GM12878 (cell line): ENCODE measurements around the gene CLDN17. TPM values are rescaled to one million over a fixed set of nuclear protein-coding genes. Genes with fewer than 3 reads are reported as not detected.

Experiments
- ATAC-seq: fragments of 200-7000 bp; cut with Tn5 transposase; 3 replicates; pipeline ENCODE4 v1.9.1; 2020; ENCODE audit warnings: mild to moderate bottlenecking, moderate library complexity
- BruUV-seq: library from RNA; stranded (reverse); fragments of 400-500 nt; replicated peaks from 2 replicates; lab custom pipeline; 2021; lab: Mats Ljungman, UMichigan
- CTCF ChIA-PET: fragments of 300-600 bp; sonication (Branson Sonifier 250); formaldehyde crosslinking; extraction: SDS; loops from one replicate; lab custom pipeline; 2021; ENCODE audit warnings: inconsistent platforms; lab: Yijun Ruan, JAX
- POLR2A ChIA-PET: fragments of 350-600 bp; formaldehyde crosslinking; extraction: SDS; loops from one replicate; lab custom pipeline; 2021; ENCODE audit warnings: inconsistent platforms; lab: Charles Lee
- RAD21 ChIA-PET: fragments of 300-600 bp; sonication (Branson Sonifier 250); formaldehyde crosslinking; loops from one replicate; lab custom pipeline; 2023; ENCODE audit warnings: antibody characterized with exemption; ENCODE audit not compliant: unreplicated experiment; lab: Charles Lee
- SMC1A ChIA-PET: fragments of 300-600 bp; sonication (Branson Sonifier 250); formaldehyde crosslinking; loops from one replicate; lab custom pipeline; 2023; ENCODE audit not compliant: unreplicated experiment, uncharacterized antibody; lab: Charles Lee
- DNase-seq: peaks from one replicate; pipeline ENCODE4 v3.0.0-alpha.2; 2011; ENCODE audit warnings: low read depth, low spot score
- FAIRE-seq: peaks from 3 replicates; lab custom pipeline; 2011; peaks lifted over from hg19 to GRCh38; lab: Jason Lieb, UNC
- H2AFZ ChIP-seq: 2 replicates; pipeline ENCODE4 v1.6.0; 2011; ENCODE audit warnings: low read depth, low read length, control low read depth; ENCODE audit not compliant: control insufficient read depth
- H3K27ac ChIP-seq: 2 replicates; pipeline ENCODE4 v1.5.1; 2011; ENCODE audit warnings: control low read depth; ENCODE audit not compliant: control insufficient read depth, insufficient read depth
- H3K27me3 ChIP-seq, 2 experiments: replicated peaks in 1 of 2; 2 replicates each; pipeline versions ENCODE4 v1.6.0 to v1.6.1; 2011; ENCODE audit warnings: low read length in 1 of 2; ENCODE audit not compliant: control insufficient read depth in 2 of 2, insufficient read depth in 2 of 2
- H3K36me3 ChIP-seq, 2 experiments: 2 replicates each; pipeline ENCODE4 v1.5.1; 2011; ENCODE audit warnings: low read length in 1 of 2; ENCODE audit not compliant: control insufficient read depth in 2 of 2, insufficient read depth in 2 of 2
- H3K4me1 ChIP-seq: 2 replicates; pipeline ENCODE4 v1.6.1; 2011; ENCODE audit warnings: mild to moderate bottlenecking, low read length, moderate library complexity, mixed read lengths; ENCODE audit not compliant: control insufficient read depth, insufficient read depth
- H3K4me2 ChIP-seq: 2 replicates; pipeline ENCODE4 v1.6.0; 2011; ENCODE audit warnings: control low read depth; ENCODE audit not compliant: control insufficient read depth, insufficient read depth
- H3K4me3 ChIP-seq: fragments of 200-600 bp; sonication (generic); 2 replicates; pipeline ENCODE4 v1.5.1; 2016
- H3K79me2 ChIP-seq: 2 replicates; pipeline ENCODE4 v1.6.0; 2011; ENCODE audit warnings: low read length; ENCODE audit not compliant: control insufficient read depth, insufficient read depth
- H3K9ac ChIP-seq: 2 replicates; pipeline ENCODE4 v1.8.0; 2011; ENCODE audit warnings: low read length, control low read depth, mixed read lengths; ENCODE audit not compliant: control insufficient read depth, insufficient read depth
- H3K9me3 ChIP-seq: replicated peaks from 3 replicates; pipeline ENCODE4 v1.5.1; 2011; ENCODE audit warnings: mild to moderate bottlenecking, low read length; ENCODE audit not compliant: control insufficient read depth, insufficient read depth
- H4K20me1 ChIP-seq: 2 replicates; pipeline ENCODE4 v1.6.0; 2011; ENCODE audit not compliant: control insufficient read depth, insufficient read depth
- CBFB ChIP-seq: IDR thresholded peaks from 2 replicates; pipeline ENCODE4 v1.6.1; 2016; ENCODE audit warnings: antibody characterized with exemption, low read depth
- ESRRA ChIP-seq: IDR thresholded peaks from 2 replicates; pipeline ENCODE4 v1.6.1; 2012; ENCODE audit warnings: mild to moderate bottlenecking, low read length, improper control_type of control experiment
- FOS ChIP-seq: IDR thresholded peaks from 3 replicates; pipeline ENCODE4 v1.6.1; 2011; ENCODE audit warnings: borderline replicate concordance; ENCODE audit not compliant: insufficient read length; ENCODE audit errors: extremely low read depth
- IKZF1 ChIP-seq: fragments of 450-650 bp; conservative IDR thresholded peaks from 2 replicates; pipeline ENCODE4 v1.6.1; 2017; ENCODE audit warnings: antibody characterized with exemption, mild to moderate bottlenecking
- IKZF2 ChIP-seq, 2 experiments: fragments of 450-650 bp; IDR thresholded peaks; 2 replicates each; pipeline ENCODE4 v1.6.1; 2017; ENCODE audit warnings: mild to moderate bottlenecking in 2 of 2, moderate library complexity in 2 of 2
- RUNX3 ChIP-seq: IDR thresholded peaks from 2 replicates; pipeline ENCODE4 v1.6.1; 2012; ENCODE audit warnings: low read length, inconsistent platforms
- SP1 ChIP-seq: IDR thresholded peaks from one replicate; pipeline ENCODE4 v1.6.1; 2011; ENCODE audit warnings: low read depth, low read length
- TBL1XR1 ChIP-seq: IDR thresholded peaks from 2 replicates; pipeline ENCODE4 v1.6.1; 2012; ENCODE audit warnings: low read depth, low read length, improper control_type of control experiment
- ZNF622 ChIP-seq: fragments of 450-650 bp; IDR thresholded peaks from 2 replicates; pipeline ENCODE4 v1.6.1; 2017; ENCODE audit warnings: mild to moderate bottlenecking, inconsistent platforms
- WGBS: methylation state at CpG from one replicate; pipeline ENCODE4 v1.1.6; 2016; ENCODE audit warnings: low lambda C conversion rate; ENCODE audit not compliant: insufficient replicate concordance, insufficient coverage; ENCODE audit errors: missing lambda C conversion rate; 5-methylcytosine and 5-hydroxymethylcytosine counted together
- in situ Hi-C: fragments of 300-500 bp; cut with MboI; formaldehyde crosslinking; loops from 9 replicates; pipeline ENCODE4 v1.14.3; 2018; ENCODE audit warnings: mixed read lengths
- intact Hi-C: fragments of 100-400 bp; cut with micrococcal nuclease; formaldehyde crosslinking; loops from one replicate; pipeline ENCODE4 v1.14.2; 2022; ENCODE audit not compliant: unreplicated experiment
- polyA plus RNA-seq, 11 experiments: library from polyadenylated mRNA; depleted of rRNA in 4 of 11; unstranded in 6 of 11; stranded (reverse) in 5 of 11; fragments of >200 nt; fragmentation: Nextera tagmentation in 4 of 11; fragmentation: Illumina TruSeq in 1 of 11; extraction: Ambion mirVana in 4 of 11; extraction: Trizol in 1 of 11; gene quantifications; 1 replicate in 1 of 11; 2 replicates in 10 of 11; pipeline versions ENCODE4 v1.2.1 to v1.2.3, GENCODE V29; 2011 to 2016; ENCODE audit warnings: inconsistent platforms in 2 of 11, missing spikeins in 2 of 11, low read depth in 1 of 11
- total RNA-seq, 4 experiments: library from RNA; depleted of rRNA in 3 of 4; stranded (reverse); fragments of >200 nt in 3 of 4; fragmentation: Illumina TruSeq in 1 of 4; extraction: Trizol in 1 of 4; gene quantifications; 2 replicates each; pipeline versions ENCODE4 v1.2.1 to v1.2.3, GENCODE V29; 2013 to 2021
- TF ChIP-seq, protein P1 (sequence below): fragments of 450-650 bp; IDR thresholded peaks from 2 replicates; pipeline ENCODE4 v1.6.1; 2018; ENCODE audit warnings: borderline replicate concordance, mild to moderate bottlenecking; ENCODE audit not compliant: partially characterized antibody
- TF ChIP-seq, protein P2 (sequence below): IDR thresholded peaks from 2 replicates; pipeline ENCODE4 v1.6.1; 2011; ENCODE audit warnings: borderline replicate concordance, low read depth, mild to moderate bottlenecking, moderate library complexity, mixed read lengths, low read length; ENCODE audit not compliant: insufficient read depth; ENCODE audit errors: extremely low read length
- TF ChIP-seq, protein P3 (sequence below): IDR thresholded peaks from 2 replicates; pipeline ENCODE4 v1.6.1; 2012; ENCODE audit warnings: low read depth, low read length, improper control_type of control experiment
- TF ChIP-seq, protein P4 (sequence below): IDR thresholded peaks from 2 replicates; pipeline ENCODE4 v1.6.1; 2011; ENCODE audit warnings: mild to moderate bottlenecking, low read depth, low read length, moderate library complexity; ENCODE audit not compliant: insufficient replicate concordance

CLDN17 gene
- total and polyA plus RNA-seq, 10 of the 15 experiments (the other 5 are each of a cell fraction or from before 2014, with no cell fraction given): not detected

DNA sequence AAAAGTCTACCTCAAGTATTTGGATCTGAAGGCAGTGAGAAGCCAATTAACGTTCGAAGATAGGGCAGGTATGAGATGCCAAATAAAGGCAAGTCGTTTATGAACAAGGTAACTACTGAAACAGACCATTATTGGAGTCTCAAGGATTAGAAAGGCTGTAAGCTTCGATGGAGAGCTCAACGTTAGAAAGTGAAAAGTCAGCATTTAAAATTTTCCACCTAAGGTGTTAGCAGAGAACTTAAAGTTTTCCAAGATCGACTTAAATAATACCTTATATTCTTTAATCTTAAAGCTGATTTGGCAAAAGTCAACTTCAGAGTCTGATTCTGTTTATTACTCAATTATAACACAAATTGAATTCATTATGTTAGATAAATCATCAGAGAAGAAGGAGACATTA is 28.1 kb downstream of the CLDN17 start:
- DNase-seq: no peak

DNA sequence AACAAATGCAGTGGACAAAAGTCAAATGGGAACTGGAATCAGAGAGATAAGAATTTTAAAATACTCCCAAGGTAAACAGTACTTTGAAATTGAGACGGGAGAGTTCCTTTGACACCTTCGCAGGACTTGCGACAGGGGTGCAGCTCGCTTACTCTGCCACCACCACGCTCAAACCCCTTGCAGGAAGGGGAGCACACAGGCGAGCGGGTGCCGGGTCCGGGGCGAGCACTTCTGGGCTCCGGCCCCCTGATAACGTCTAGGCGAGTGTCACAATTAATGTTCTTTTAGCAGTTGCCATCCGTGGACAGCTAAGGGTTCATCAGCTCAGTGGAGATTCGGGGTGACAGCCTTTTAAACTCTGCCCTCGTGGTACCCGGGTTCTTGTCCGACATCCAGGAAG is 37.4 kb downstream of the CLDN17 start:
- Histone ChIP-seq H3K4me3 (no peak overlapping the region), H3K27me3 (no peaks in the 10 kb centered on the region), H3K27ac (no peak overlapping the region), H2AFZ (no peak overlapping the region), H4K20me1 (no peaks in the 10 kb centered on the region), H3K79me2 (no peaks in the 10 kb centered on the region), H3K9ac (no peak overlapping the region), H3K4me2 (no peak overlapping the region), H3K36me3 (no peaks in the 10 kb centered on the region), H3K4me1 (no peaks in the 10 kb centered on the region), H3K9me3 (no peaks in the 10 kb centered on the region)
- in situ Hi-C loops (no loop called here), intact Hi-C loops (no loop called here)
- ChIA-PET POLR2A (no interaction called here), CTCF (no interaction called here), SMC1A (no interaction called here), RAD21 (no interaction called here)
- FAIRE-seq: no peak
- no peak for DNase-seq
- 35% methylated on average over 18 of the region's 18 CpGs for WGBS
- no peak for ATAC-seq
- no TSS peak for BruUV-seq
- TF ChIP-seq, protein P1, sequence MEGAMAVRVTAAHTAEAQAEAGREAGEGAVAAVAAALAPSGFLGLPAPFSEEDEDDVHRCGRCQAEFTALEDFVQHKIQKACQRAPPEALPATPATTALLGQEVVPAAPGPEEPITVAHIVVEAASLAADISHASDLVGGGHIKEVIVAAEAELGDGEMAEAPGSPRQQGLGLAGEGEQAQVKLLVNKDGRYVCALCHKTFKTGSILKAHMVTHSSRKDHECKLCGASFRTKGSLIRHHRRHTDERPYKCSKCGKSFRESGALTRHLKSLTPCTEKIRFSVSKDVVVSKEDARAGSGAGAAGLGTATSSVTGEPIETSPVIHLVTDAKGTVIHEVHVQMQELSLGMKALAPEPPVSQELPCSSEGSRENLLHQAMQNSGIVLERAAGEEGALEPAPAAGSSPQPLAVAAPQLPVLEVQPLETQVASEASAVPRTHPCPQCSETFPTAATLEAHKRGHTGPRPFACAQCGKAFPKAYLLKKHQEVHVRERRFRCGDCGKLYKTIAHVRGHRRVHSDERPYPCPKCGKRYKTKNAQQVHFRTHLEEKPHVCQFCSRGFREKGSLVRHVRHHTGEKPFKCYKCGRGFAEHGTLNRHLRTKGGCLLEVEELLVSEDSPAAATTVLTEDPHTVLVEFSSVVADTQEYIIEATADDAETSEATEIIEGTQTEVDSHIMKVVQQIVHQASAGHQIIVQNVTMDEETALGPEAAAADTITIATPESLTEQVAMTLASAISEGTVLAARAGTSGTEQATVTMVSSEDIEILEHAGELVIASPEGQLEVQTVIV: no peak
- TF ChIP-seq, protein P2, sequence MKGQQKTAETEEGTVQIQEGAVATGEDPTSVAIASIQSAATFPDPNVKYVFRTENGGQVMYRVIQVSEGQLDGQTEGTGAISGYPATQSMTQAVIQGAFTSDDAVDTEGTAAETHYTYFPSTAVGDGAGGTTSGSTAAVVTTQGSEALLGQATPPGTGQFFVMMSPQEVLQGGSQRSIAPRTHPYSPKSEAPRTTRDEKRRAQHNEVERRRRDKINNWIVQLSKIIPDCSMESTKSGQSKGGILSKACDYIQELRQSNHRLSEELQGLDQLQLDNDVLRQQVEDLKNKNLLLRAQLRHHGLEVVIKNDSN: no peak
- TF ChIP-seq ESRRA (no peak), ZNF622 (no peak), IKZF1 (no peak), TBL1XR1 (no peak), SP1 (no peak), IKZF2 (IDR thresholded peaks at IDR 0.05) (no peak)

More for the DNA sequence above, 28.1 kb downstream of the CLDN17 start:
- SMC1A ChIA-PET: no interaction called here
- FAIRE-seq (no peak), ATAC-seq (no peak)
- no peak overlapping the region for H3K4me3 ChIP-seq
- no peak overlapping the region for H2AFZ ChIP-seq
- in situ Hi-C loops: no loop called here
- RAD21 ChIA-PET: no interaction called here
- no peak overlapping the region for H3K27ac ChIP-seq
- no TSS peak for BruUV-seq
- TF ChIP-seq CBFB: no peak
- TF ChIP-seq, protein P3, sequence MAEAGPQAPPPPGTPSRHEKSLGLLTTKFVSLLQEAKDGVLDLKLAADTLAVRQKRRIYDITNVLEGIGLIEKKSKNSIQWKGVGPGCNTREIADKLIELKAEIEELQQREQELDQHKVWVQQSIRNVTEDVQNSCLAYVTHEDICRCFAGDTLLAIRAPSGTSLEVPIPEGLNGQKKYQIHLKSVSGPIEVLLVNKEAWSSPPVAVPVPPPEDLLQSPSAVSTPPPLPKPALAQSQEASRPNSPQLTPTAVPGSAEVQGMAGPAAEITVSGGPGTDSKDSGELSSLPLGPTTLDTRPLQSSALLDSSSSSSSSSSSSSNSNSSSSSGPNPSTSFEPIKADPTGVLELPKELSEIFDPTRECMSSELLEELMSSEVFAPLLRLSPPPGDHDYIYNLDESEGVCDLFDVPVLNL: no peak
- TF ChIP-seq, protein P4, sequence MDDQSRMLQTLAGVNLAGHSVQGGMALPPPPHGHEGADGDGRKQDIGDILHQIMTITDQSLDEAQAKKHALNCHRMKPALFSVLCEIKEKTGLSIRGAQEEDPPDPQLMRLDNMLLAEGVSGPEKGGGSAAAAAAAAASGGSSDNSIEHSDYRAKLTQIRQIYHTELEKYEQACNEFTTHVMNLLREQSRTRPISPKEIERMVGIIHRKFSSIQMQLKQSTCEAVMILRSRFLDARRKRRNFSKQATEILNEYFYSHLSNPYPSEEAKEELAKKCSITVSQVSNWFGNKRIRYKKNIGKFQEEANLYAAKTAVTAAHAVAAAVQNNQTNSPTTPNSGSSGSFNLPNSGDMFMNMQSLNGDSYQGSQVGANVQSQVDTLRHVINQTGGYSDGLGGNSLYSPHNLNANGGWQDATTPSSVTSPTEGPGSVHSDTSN: no peak
- no peak for TF ChIP-seq FOS
- no peak for TF ChIP-seq RUNX3
- TF ChIP-seq, all 136 proteins: peak for 0
- Histone ChIP-seq H4K20me1 (no peaks in the 10 kb centered on the region), H3K4me2 (no peak overlapping the region), H3K9ac (no peak overlapping the region), H3K79me2 (no peaks in the 10 kb centered on the region), H3K9me3 (no peaks in the 10 kb centered on the region), H3K4me1 (no peaks in the 10 kb centered on the region), H3K27me3 (no peaks in the 10 kb centered on the region), H3K36me3 (no peaks in the 10 kb centered on the region)
- ChIA-PET CTCF (interaction anchor here (0.9 kb wide), 1 partner anchor 200 kb away, joined by 3 read pairs; no protein-coding TSS in a partner anchor), POLR2A (no interaction called here)
- intact Hi-C loops: no loop called here
- 0% methylated on average over 6 of the region's 6 CpGs for WGBS
